Measurements from ENCODE around the gene ETS1.

Gene ETS1

DNA sequence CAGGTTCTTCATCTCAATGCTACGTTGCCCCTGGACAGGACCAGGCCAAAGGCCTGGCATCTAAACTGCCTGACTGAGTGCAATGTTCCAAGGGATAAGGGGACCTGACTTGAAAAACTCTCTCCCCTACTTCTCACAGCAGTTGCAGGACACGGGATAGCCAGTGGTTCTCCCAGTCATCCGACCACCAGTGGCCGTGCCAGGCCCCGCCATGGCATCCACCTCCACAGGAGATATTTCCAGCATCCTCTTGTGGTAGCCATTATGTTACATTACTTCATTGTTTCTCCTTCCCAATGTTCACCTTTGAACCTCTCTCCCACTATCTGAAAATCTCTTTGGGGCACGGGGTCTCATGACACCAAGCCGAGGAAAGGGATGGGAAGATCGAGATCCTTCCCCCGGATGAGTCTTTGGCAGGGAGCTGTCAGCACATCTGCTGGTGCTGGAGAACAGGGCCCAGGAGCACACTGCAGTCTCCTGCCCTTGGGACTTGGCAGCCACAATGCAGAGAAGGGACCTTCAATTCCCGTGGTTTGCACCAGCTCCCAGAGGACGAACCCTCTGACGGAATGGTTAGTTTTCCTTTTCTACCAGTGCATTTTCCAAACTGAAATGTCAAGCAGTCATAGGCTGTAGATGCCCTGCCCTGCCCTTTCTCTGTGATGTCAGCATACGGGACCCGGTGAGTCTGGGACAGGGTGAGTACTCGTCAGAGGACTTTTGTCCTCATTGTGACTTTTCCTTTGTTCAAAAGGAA lies 121.2 kb downstream of the ETS1 start:
- ChIA-PET CTCF (interaction anchor here (0.6 kb wide), 1 partner anchor 266 kb away, joined by 3 read pairs; no protein-coding TSS in a partner anchor), POLR2A (ENCODE audit: low non-redundant PET) (no interaction called here)
- H3K27ac ChIP-seq: no peak overlapping the region
- DNase-seq (ENCODE audit: low spot score): no peak
- TF ChIP-seq, protein P1, sequence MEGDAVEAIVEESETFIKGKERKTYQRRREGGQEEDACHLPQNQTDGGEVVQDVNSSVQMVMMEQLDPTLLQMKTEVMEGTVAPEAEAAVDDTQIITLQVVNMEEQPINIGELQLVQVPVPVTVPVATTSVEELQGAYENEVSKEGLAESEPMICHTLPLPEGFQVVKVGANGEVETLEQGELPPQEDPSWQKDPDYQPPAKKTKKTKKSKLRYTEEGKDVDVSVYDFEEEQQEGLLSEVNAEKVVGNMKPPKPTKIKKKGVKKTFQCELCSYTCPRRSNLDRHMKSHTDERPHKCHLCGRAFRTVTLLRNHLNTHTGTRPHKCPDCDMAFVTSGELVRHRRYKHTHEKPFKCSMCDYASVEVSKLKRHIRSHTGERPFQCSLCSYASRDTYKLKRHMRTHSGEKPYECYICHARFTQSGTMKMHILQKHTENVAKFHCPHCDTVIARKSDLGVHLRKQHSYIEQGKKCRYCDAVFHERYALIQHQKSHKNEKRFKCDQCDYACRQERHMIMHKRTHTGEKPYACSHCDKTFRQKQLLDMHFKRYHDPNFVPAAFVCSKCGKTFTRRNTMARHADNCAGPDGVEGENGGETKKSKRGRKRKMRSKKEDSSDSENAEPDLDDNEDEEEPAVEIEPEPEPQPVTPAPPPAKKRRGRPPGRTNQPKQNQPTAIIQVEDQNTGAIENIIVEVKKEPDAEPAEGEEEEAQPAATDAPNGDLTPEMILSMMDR (conservative IDR thresholded peaks at IDR 0.05; ENCODE audit: low read depth): no peak

DNA sequence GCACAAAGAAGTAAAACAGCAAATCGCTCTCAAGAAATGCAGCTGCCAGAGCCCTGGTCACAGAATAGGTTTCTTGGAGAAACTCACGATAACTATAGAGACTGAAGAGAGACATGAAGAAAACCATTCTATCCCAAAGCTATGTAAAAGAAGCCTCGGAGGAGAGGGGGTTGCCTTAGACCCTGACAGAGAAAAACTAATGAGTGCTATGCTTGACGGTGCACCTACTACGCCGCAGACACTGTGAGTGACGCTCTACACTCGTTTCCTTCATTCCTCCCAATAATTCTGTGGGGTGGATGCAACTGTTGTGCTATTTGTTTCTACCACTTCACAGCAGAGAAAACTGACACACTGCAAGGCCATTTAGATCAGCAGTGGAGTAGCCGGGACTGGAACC lies 121.8 kb downstream of the ETS1 start:
- DNase-seq (ENCODE audit: low spot score): no peak
- CTCF ChIA-PET: interaction anchor here (0.6 kb wide), 1 partner anchor 265 kb away, joined by 3 read pairs; no protein-coding TSS in a partner anchor
- POLR2A ChIA-PET (ENCODE audit: low non-redundant PET): no interaction called here
- H3K27ac ChIP-seq: no peak overlapping the region
- TF ChIP-seq, protein P1 (conservative IDR thresholded peaks at IDR 0.05; ENCODE audit: low read depth): no peak

DNA sequence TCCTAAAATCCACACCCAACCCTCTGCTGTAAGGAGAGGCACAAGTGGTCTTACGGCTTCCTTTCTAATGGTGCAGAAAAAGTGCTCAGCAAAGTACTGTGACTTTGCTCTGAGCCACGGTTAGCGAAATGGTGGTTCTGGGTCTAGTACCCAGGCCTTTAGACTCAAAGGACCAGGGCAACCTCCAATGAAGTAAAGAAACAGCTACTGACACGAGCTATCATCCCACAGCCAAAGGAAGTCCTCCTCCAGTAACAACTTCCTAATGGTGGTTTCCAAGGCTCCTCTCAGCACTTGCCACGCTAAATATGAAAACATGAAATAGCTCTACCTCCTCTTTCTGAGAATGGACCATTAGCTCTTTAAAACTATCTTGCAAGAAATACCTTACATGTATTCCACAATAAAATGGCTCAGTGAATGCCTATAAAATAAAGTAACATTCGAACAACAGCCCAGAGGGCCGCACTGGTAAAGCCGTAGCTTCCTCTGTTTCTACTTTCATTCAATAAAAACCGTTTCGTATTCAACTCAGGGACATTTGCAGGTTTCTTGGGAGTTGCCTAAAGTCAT lies 122.4 kb downstream of the ETS1 start:
- TF ChIP-seq, protein P1 (conservative IDR thresholded peaks at IDR 0.05; ENCODE audit: low read depth): no peak
- ChIA-PET CTCF (interaction anchor here (0.6 kb wide), 2 partner anchors 73 to 265 kb away, joined by 3 read pairs; no protein-coding TSS in a partner anchor), POLR2A (ENCODE audit: low non-redundant PET) (no interaction called here)
- DNase-seq (ENCODE audit: low spot score): no peak
- no peak overlapping the region for H3K27ac ChIP-seq

DNA sequence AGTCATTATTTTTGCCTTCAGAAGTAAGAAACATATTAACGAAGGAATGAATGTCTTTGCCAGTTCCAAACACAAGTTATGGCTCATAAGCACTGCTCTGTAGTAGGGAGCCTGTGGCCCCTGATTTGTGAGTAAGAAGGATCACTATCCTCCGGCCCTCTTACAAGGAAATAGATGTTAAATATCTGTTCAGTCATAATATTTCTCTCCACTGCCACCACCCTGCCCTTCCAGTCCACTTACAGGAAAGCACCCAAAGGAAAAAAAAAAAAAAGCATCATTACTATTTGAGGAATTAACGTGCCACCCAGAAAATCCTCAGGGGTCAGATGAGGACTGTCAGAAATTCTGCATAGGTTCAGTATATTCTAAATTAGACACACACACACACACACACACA lies 123.4 kb downstream of the ETS1 start:
- no peak overlapping the region for H3K27ac ChIP-seq
- POLR2A ChIA-PET (ENCODE audit: low non-redundant PET): no interaction called here
- TF ChIP-seq, protein P1 (conservative IDR thresholded peaks at IDR 0.05; ENCODE audit: low read depth): no peak
- no peak for DNase-seq (ENCODE audit: low spot score)
- CTCF ChIA-PET: no interaction called here

DNA sequence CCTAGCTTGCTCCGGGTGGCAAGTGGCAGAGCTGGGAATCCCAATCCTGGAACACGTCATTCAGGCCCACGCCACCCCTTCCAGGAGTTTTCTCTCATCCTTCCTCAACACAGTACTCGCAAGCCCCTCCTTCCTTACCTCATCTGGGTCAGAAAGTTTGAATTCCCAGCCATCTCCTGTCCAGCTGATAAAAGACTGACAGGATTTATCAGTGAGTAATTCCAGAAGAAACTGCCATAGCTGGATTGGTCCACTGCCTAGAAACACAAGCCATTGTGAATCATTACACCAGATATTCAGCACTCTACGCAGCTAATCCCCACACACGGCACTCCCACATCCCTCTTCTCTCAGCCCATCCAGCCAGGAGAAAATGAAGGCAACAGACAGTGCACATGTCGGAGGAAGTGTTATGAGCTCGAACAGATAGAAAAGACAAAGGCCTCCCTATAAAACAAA lies 124.0 kb downstream of the ETS1 start:
- CTCF ChIA-PET: interaction anchor here (0.6 kb wide), 1 partner anchor 77 kb away, joined by 5 read pairs; no protein-coding TSS in a partner anchor
- TF ChIP-seq, protein P1 (conservative IDR thresholded peaks at IDR 0.05; ENCODE audit: low read depth): no peak
- POLR2A ChIA-PET (ENCODE audit: low non-redundant PET): no interaction called here
- DNase-seq (ENCODE audit: low spot score): no peak
- H3K27ac ChIP-seq: no peak overlapping the region

DNA sequence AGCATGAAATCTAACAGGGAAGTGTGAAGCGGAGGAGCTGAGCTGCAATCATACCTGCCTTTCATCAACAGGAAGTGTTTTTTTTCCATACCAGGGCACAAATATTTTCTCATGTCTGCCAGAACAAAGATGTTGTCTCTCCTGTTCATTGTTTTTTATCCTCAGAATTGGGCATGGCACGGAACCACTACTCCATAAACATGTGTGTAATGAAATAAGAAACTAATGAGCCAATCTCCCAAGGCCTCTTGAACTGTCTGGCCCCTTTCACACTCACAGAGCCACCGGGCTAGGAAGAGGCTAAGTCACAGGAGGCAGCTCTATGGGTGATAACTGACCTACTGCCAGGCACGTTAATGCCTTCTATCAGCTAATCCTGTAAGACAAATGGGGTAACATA lies 124.4 kb downstream of the ETS1 start:
- TF ChIP-seq, protein P1 (conservative IDR thresholded peaks at IDR 0.05; ENCODE audit: low read depth): no peak
- ChIA-PET POLR2A (ENCODE audit: low non-redundant PET) (no interaction called here), CTCF (interaction anchor here (0.6 kb wide), 1 partner anchor 77 kb away, joined by 5 read pairs; no protein-coding TSS in a partner anchor)
- no peak overlapping the region for H3K27ac ChIP-seq
- no peak for DNase-seq (ENCODE audit: low spot score)
